Measurements from ENCODE around the gene TNFRSF17. TPM values are rescaled to one million over a fixed set of nuclear protein-coding genes. Genes with fewer than 3 reads are reported as not detected.

The TNFRSF17 gene
- total and polyA plus RNA-seq, 10 of the 15 experiments (the other 5 are each of a cell fraction or from before 2014, with no cell fraction given), result 106 to 461 (median 179) TPM

GRCh38 chr16:11964761-11965551, at the start of gene TNFRSF17 (continued):
- TF ChIP-seq E4F1 (IDR thresholded peaks at IDR 0.05; ENCODE audit: borderline replicate concordance, partially characterized antibody) (no peak), JUND (IDR thresholded peaks at IDR 0.05; ENCODE audit: low read depth, low read length) (no peak), NR2F1 (conservative IDR thresholded peaks at IDR 0.05) (peak; percentile 54), FOS (IDR thresholded peaks at IDR 0.05; ENCODE audit: borderline replicate concordance, extremely low read depth, insufficient read length) (no peak), SMAD5 (IDR thresholded peaks at IDR 0.05; ENCODE audit: low read depth) (peak; percentile 84; the same call in 1 of the 2 replicates), ASH2L (IDR thresholded peaks at IDR 0.05; ENCODE audit: borderline replicate concordance, low read depth) (no peak), YY1 (IDR thresholded peaks at IDR 0.05; ENCODE audit: low read depth, low read length) (peak; percentile 12; the same call in 1 of the 2 replicates), ATF3 (IDR thresholded peaks at IDR 0.05; ENCODE audit: borderline replicate concordance, extremely low read depth, low read depth, low read length) (no peak), NBN (IDR thresholded peaks at IDR 0.05) (peak; percentile 56; the same call in 1 of the 2 replicates), SKIL (IDR thresholded peaks at IDR 0.05; ENCODE audit: low read depth, poor library complexity, severe bottlenecking) (peak; percentile 99), RELA (IDR thresholded peaks at IDR 0.05; ENCODE audit: borderline replicate concordance, partially characterized antibody) (no peak), NKRF (conservative IDR thresholded peaks at IDR 0.05) (peak; percentile 36), KLF5 (IDR thresholded peaks at IDR 0.05; ENCODE audit: partially characterized antibody) (peak; percentile 67), SUZ12 (IDR thresholded peaks at IDR 0.05; ENCODE audit: unreplicated experiment) (no peak), SPI1 (IDR thresholded peaks at IDR 0.05; ENCODE audit: borderline replicate concordance, insufficient read depth, low read depth, low read length) (no peak), SP1 (IDR thresholded peaks at IDR 0.05; ENCODE audit: low read depth, low read length) (peak; percentile 64), PML (IDR thresholded peaks at IDR 0.05; ENCODE audit: low read length) (peak; percentile 76), ESRRA (IDR thresholded peaks at IDR 0.05; ENCODE audit: low read length) (no peak), IKZF2 (IDR thresholded peaks at IDR 0.05) (peak; percentile 77 to 79; a peak in 3 of 4 replicates)
